Motor neuron (in vitro differentiated cells): ENCODE data around the gene DGCR8. TPM values are rescaled to one million over a fixed set of nuclear protein-coding genes. Genes with fewer than 3 reads are reported as not detected.
A peak's percentile ranks its signal among the peaks of the same experiment; 100 is the strongest.
"Not testable (repeated sequence)": the region's sequence is repeated elsewhere in the genome, so short reads cannot be mapped to it uniquely, and the experiment has no call there.

Source experiments
- ATAC-seq, 8 experiments: fragments of 200-7000 bp; cut with Tn5 transposase; replicated peaks in 6 of 8; 2 replicates each; pipeline ENCODE4 v1.8.0; 2021; ENCODE audit warnings: mild to moderate bottlenecking in 8 of 8, moderate library complexity in 8 of 8
- H3K27ac ChIP-seq, 2 donors: fragments of 250-450 bp; sonication (Bioruptor Pico); 2 replicates each; pipeline ENCODE4 v1.9.0; 2021; ENCODE audit warnings: antibody characterized with exemption in 2 of 2, mild to moderate bottlenecking in 2 of 2, moderate library complexity in 1 of 2
- H3K4me1 ChIP-seq, 2 donors: fragments of 250-450 bp; sonication (Bioruptor Pico); replicated peaks in 1 of 2; 2 replicates each; pipeline ENCODE4 v1.6.1; 2021; ENCODE audit warnings: antibody characterized with exemption in 2 of 2, mild to moderate bottlenecking in 2 of 2, moderate library complexity in 1 of 2
- H3K4me3 ChIP-seq, 5 donors: fragments of 250-450 bp; sonication (Bioruptor Pico); 2 replicates each; pipeline ENCODE4 v1.9.0; 2021; ENCODE audit warnings: antibody characterized with exemption in 5 of 5, mild to moderate bottlenecking in 5 of 5, moderate library complexity in 4 of 5
- WGBS, 10 experiments: fragments of 450-650 bp; shearing (Covaris generic); methylation state at CpG; one replicate each; pipeline ENCODE4 v1.0.0; 2022; 5-methylcytosine and 5-hydroxymethylcytosine counted together
- in situ Hi-C, 9 experiments: fragments of 400-800 bp; cut with MboI; loops; one replicate each; pipeline ENCODE4 v1.15.0; 2021; ENCODE audit warnings: low sequenced_read_pairs in 9 of 9, low pct_unique_long_range_greater_than_20kb in 2 of 9; ENCODE audit not compliant: unreplicated experiment in 9 of 9
- total RNA-seq, 8 experiments: library from RNA; unstranded; fragments of 300-600 nt; gene quantifications; 2 replicates each; pipeline versions ENCODE4 v1.2.3 to v1.2.4, GENCODE V29; 2022

DGCR8 gene
- total RNA-seq, 8 experiments from 2014 or later, result 10.9 to 51.6 (median 20.2) TPM

DNA sequence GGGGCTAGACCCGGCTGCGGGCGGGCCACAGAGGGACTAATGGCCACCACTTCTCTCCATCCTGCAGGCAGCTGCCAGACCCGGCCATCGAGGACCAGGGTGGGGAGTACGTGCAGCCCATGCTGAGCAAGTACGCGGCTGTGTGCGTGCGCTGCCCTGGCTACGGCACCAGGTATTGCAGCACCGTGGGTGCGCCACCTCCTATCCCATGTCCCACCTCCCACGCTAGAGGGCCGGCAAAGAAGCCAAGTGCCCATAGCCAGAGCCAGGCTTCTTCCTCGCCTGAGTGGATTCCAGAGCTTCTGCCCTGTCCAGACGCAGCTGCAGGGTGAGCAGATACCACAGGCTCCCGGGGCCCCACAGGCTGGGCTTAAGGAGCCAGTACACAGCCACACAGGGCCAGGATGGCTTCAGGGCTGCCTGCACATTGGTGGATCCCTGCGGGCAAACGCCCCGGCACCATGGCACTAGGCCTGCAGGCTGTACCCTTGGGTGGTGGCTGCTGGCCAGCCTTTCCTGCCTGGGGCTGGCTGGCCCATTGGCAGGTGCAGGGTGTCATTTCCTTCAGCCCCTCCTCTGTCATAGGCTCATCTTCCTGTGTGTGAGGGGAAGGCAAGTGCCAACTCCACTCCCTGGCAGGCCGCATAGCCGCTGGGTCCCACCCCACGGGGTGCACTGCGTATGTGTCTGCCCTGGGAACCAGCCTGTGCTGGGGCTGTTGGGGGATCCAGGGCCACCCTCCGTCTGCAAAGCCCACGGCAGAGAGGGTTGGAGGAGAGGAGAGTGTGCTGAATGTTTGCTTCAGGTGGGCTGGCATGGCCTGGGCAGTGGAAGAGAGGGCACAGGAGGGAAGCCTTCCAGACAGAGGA lies 16.5 kb upstream of the DGCR8 start:
- Histone ChIP-seq H3K4me3 (no peak overlapping the region), H3K27ac (no peak overlapping the region), H3K4me1 (peaks cover 0 to under 1% of the 10 kb centered on the region in 2 donors)
- no peak for ATAC-seq
- in situ Hi-C loops, result no loop called here
- WGBS, 10 experiments, result 40 to 100% (median 95%) methylated on average over 1 to 7 of the region's 27 CpGs; no CpG with 5 or more reads in 1 of the 10 experiments

DNA sequence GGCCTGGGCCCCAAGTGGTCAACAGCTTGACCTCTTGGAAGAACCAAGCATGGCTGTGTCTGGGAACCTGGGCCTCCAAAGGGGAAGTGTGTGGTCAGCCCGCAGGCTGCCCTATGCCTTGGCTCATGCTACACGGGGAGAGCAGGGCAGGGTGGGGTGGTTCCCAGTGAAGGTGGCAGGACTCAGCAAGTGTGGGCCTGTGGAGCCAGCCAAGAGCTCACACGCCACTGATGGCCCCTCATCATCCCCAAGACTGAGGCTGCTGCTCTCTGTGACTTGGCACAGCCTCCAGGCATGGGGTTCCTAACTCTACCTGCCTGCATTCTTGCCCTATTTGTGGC lies 15.9 kb upstream of the DGCR8 start:
- 67 to 100% (median 80%) methylated on average over 1 to 3 of the region's 3 CpGs; no CpG with 5 or more reads in 7 of the 10 experiments for WGBS, 10 experiments
- Histone ChIP-seq H3K4me3 (no peak overlapping the region), H3K27ac (no peak overlapping the region), H3K4me1 (no peaks in the 10 kb centered on the region)
- ATAC-seq, result no peak
- in situ Hi-C loops, result no loop called here

GRCh38 chr22:20064545-20065262 lies 15.3 kb upstream of the DGCR8 start:
- Histone ChIP-seq H3K4me3 (no peak overlapping the region), H3K4me1 (no peaks in the 10 kb centered on the region), H3K27ac (no peak overlapping the region)
- ATAC-seq, result no peak
- WGBS, 10 experiments, result 77 to 100% (median 95%) methylated on average over 1 to 6 of the region's 18 CpGs; no CpG with 5 or more reads in 4 of the 10 experiments
- in situ Hi-C loops, result no loop called here

DNA sequence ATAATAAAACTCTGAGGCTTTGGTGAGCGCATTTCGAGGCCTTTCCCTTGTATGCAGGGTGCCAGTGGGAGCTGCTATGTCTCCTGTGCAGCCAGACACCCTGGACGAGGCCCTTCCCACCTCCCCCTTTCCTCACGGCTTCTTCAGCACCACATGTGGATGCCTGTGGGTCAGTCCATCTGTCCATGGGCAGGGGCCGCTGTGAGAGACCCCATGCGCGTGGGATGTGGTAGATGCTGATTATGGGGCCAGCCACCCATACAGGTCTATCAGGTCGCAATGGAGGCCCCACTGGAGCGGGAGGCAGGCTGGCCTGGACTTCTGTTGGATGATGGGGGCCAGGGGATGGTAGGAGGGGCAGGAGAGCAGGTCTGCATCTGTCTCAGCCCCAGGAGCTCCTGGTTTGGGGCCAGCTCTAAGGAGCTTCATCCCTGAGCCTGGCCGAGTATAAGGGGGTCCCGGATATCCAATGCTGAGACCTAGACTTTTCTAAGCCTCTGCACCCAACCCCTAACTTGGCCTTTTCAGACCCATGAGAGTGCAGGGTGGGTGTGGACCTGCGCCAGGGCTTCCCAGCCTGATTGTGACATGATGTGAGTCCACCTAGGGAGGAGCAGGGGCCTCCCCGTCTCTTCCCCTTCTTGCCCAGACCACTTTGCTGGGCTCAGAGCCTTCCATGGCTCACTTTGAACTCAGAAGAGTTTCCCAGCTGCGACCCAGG lies 14.0 kb upstream of the DGCR8 start:
- Histone ChIP-seq H3K4me3 (no peak overlapping the region), H3K27ac (no peak overlapping the region), H3K4me1 (no peaks in the 10 kb centered on the region)
- WGBS, 10 experiments, result 67 to 100% (median 83%) methylated on average over 1 to 8 of the region's 14 CpGs; no CpG with 5 or more reads in 4 of the 10 experiments
- in situ Hi-C loops, result no loop called here
- no peak for ATAC-seq

DNA sequence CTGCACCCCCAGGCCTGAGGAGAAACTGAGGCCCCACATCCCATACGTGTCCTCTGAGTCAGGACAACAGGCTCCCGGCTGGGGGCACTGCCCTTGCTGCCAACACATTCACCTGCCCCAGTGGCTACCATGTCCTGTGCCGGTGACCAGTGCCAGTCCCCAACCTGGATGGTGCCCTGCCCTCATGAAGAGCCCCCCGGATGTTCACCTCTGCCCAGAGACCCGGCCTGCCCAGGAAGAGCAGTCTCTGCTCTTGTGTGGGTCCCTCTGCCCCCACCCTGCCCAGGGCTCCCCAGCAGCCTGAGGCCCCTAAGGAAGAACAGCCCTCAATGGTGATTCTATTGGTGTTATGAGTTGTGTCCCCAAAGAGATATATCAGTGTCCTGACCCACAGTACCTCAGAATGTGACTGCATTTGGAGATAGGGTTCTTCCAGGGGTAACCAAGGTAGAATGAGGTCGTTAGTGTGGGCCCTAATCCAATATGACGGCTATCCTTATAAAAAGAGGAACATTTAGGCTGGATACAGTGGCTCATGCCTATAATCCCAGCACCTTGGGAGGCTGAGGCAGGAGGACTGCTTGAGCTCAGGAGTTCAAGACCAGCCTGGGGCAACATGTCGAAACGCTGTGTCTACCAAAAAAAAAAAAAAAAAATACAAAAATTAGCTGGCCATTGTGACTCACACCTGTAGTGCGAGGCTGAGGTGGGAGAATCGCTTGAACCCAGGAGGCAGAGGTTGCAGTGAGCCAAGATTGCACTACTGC lies 13.2 kb upstream of the DGCR8 start:
- ATAC-seq, result no peak
- Histone ChIP-seq H3K4me1 (no peaks in the 10 kb centered on the region), H3K4me3 (no peak overlapping the region), H3K27ac (no peak overlapping the region)
- 80 to 100% (median 93%) methylated on average over 1 to 6 of the region's 11 CpGs; no CpG with 5 or more reads in 3 of the 10 experiments for WGBS, 10 experiments
- in situ Hi-C loops, result no loop called here

- in situ Hi-C loops, ATAC-seq, H3K27ac ChIP-seq, H3K4me3 ChIP-seq, H3K4me1 ChIP-seq: not testable (repeated sequence)
- 88 to 100% (median 100%) methylated on average over 1 to 3 of the region's 3 CpGs for WGBS, 10 experiments
These were observed 12.7 kb upstream of the DGCR8 start for GRCh38 chr22:20067384-20067682.

DNA sequence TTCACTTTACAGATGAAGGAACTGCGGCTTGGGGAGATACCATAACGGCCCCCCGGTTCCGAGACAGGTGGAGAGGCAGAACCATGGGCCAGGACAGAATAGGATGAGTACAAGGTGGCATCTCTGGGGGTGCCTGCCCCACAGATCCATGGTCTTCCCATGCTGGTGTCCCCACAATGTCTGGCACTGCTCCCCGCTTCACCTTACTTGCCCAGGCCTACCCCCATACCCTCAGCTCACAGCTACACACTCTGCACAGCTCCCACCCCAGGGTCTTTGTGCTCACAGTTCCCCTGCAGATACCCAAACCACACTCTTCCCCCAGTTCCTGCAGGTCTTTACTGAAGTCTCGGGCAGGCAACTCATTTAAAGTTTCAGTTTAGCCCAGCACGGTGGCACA lies 11.4 kb upstream of the DGCR8 start:
- WGBS, 10 experiments, result 93 to 100% (median 100%) methylated on average over 1 to 3 of the region's 7 CpGs; no CpG with 5 or more reads in 6 of the 10 experiments
- Histone ChIP-seq H3K4me1 (no peaks in the 10 kb centered on the region), H3K4me3 (no peak overlapping the region), H3K27ac (no peak overlapping the region)
- in situ Hi-C loops, result no loop called here
- no peak for ATAC-seq

DNA sequence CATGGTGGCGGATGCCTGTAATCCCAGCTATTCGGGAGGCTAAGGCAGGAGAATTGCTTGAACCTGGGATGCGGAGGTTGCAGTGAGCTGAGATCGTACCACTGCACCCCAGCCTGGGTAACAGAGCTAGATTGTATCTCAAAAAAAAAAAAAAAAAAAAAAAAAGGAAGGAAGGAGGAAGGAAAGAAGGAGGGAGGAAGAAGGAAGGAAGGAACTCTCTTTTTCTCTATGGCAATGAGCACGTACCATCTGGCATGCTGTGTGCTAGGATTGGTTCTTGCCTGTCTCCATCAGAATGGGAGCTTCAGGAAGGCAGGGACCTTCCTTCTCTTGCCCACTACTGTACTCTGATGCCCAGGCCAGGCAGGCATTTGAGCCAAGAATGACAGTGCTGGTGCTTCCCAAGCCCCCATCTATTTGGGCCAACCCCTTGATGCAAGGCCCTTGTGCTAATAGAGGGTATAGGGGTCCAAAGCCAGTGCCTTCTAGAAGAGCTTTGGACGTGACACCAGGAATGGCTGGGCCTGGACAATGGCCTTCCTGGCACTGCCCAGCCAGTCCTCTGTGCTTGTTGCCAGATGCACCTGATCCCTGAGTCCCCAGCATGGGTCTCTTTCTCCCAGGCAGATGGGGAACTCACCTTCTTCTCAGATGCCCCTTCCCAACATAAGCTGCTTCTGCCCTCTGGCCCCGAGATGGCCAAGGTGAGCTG lies 10.6 kb upstream of the DGCR8 start:
- Histone ChIP-seq H3K4me3 (no peak overlapping the region), H3K4me1 (no peaks in the 10 kb centered on the region), H3K27ac (no peak overlapping the region)
- 83 to 100% (median 100%) methylated on average over 1 to 6 of the region's 7 CpGs for WGBS, 10 experiments
- in situ Hi-C loops, result no loop called here
- no peak for ATAC-seq

- 67 to 100% (median 86%) methylated on average over 2 to 8 of the region's 8 CpGs for WGBS, 10 experiments
- peak overlapping the region in 1 of 2 donors; percentile 52 for H3K27ac ChIP-seq
- in situ Hi-C loops, result no loop called here
- H3K4me3 ChIP-seq, result no peak overlapping the region
- ATAC-seq, result no peak
- no peaks in the 10 kb centered on the region for H3K4me1 ChIP-seq
These were observed 8.5 kb upstream of the DGCR8 start for GRCh38 chr22:20071524-20071972.

DNA sequence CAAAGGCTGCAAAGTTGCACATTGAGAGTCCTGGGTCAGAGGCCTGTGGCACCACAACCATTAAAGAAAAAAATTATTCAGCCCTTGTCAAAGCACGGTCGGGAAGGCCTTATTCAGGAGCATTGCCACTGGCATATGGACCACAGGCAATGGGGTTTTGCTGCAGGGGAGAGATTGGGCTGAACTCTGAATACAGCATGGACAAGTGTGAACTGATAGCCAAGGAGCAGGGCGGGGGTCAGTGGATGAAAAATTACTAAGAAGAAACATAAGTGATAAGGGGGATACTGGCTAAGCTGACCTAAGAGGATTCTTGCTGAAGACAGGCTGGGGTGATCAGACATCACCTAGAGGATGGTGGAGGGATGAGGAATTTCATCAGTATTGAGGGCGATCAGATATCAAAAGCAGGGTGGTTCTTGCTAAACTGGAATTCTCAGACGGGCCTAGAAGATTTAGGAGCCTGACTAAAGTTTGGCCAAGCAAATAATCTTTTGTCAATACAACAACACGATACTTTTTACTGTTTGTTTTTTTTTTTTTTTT lies 3.3 kb upstream of the DGCR8 start:
- WGBS, 10 experiments, result 30 to 100% (median 54%) methylated on average over 1 to 6 of the region's 6 CpGs
- Histone ChIP-seq H3K27ac (peak overlapping the region in 1 of 2 donors; percentile 29), H3K4me3 (no peak overlapping the region), H3K4me1 (peaks cover 11 to 12% of the 10 kb centered on the region in 2 donors)
- no peak for ATAC-seq
- in situ Hi-C loops, result no loop called here

GRCh38 chr22:20080445-20080775 lies 369 bp downstream of the DGCR8 start:
- ATAC-seq, result peak; percentile 24 to 48 (median 42)
- WGBS, 10 experiments, result no CpG with 5 or more reads among the region's 34 CpGs
- Histone ChIP-seq H3K4me1 (peaks cover 44 to 46% of the 10 kb centered on the region in 2 donors), H3K27ac (peak overlapping the region; percentile 98), H3K4me3 (peak overlapping the region; percentile 83 to 95 (median 92))
- in situ Hi-C loops, result no loop called here
